Upper lobe of left lung (tissue), 4 donors: ENCODE measurements around the gene C3orf18.
A peak's percentile ranks its signal among the peaks of the same experiment; 100 is the strongest.

Experiments used
- POLR2A ChIP-seq, 4 donors: fragments of 450-650 bp; IDR thresholded peaks; one replicate each; pipeline ENCODE4 v1.5.1; 2016 to 2017; ENCODE audit warnings: antibody characterized with exemption in 4 of 4, mild to moderate bottlenecking in 2 of 4
- TF ChIP-seq, protein P1 (sequence below), 6 experiments: fragments of 450-650 bp in 4 of 6; fragments of 200-600 bp in 2 of 6; sonication (generic) in 2 of 6; IDR thresholded peaks; one replicate each; pipeline ENCODE4 v1.5.1; 2016 to 2019; ENCODE audit warnings: antibody characterized with exemption in 6 of 6

DNA sequence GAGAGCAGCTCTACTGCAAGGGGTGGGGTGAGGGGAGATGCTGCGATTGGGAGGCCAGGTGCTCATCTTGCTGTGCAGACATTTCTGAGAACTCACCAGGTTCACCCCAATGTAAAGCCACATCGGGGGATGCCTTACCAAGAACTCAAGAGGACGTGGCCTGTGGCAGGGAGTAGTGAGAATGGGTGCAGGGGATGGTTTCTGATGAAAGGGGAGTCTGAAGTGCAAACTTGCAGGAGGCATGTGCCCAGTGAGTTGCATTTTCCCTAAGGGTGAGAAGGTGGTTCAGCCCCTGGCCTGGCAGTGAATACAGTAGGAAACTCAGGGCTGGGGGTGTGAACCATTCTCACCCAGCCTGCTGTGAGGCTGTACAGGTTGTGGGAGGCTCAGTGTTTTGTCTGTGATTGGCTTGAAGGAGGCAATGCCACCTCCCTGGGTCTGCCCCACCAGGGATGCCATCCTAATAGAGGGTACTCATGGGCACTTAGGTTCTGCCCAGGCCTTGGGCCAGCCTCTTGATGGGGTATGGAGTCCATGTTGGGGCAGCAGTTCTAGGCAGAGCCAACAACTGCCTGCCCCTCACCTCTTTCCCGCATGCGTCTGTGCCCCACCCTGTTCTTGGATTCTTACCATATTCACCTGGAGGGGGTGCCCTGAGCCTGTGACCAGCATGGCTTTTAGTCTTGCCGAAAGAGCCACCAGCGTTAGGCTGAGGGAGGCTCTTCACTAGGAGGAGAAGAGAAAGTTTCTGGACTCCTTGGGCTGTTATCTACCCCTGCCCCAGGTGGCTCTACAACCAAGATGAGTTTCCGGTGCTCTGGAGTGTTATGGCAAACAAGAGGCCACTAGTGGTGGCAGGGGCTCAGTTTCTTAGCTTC lies 6.3 kb upstream of the C3orf18 start:
- TF ChIP-seq, protein P1, sequence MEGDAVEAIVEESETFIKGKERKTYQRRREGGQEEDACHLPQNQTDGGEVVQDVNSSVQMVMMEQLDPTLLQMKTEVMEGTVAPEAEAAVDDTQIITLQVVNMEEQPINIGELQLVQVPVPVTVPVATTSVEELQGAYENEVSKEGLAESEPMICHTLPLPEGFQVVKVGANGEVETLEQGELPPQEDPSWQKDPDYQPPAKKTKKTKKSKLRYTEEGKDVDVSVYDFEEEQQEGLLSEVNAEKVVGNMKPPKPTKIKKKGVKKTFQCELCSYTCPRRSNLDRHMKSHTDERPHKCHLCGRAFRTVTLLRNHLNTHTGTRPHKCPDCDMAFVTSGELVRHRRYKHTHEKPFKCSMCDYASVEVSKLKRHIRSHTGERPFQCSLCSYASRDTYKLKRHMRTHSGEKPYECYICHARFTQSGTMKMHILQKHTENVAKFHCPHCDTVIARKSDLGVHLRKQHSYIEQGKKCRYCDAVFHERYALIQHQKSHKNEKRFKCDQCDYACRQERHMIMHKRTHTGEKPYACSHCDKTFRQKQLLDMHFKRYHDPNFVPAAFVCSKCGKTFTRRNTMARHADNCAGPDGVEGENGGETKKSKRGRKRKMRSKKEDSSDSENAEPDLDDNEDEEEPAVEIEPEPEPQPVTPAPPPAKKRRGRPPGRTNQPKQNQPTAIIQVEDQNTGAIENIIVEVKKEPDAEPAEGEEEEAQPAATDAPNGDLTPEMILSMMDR (IDR thresholded peaks at IDR 0.05) = peak in 3 of 6 experiments; percentile 10 to 17 (median 15)
- peak in 1 of 4 donors; percentile 30 for TF ChIP-seq POLR2A (IDR thresholded peaks at IDR 0.05)
